C4-2B (cell line): ENCODE results near the gene GNG3.

Experiments used
- ZFX ChIP-seq: fragments of 450-650 bp; IDR thresholded peaks from 2 replicates; pipeline ENCODE4 v1.6.1; 2017
- TF ChIP-seq, protein P1 (sequence below): fragments of 450-650 bp; conservative IDR thresholded peaks from 2 replicates; pipeline ENCODE4 v1.5.1; 2017; ENCODE audit warnings: mild to moderate bottlenecking

- TF ChIP-seq, protein P1, sequence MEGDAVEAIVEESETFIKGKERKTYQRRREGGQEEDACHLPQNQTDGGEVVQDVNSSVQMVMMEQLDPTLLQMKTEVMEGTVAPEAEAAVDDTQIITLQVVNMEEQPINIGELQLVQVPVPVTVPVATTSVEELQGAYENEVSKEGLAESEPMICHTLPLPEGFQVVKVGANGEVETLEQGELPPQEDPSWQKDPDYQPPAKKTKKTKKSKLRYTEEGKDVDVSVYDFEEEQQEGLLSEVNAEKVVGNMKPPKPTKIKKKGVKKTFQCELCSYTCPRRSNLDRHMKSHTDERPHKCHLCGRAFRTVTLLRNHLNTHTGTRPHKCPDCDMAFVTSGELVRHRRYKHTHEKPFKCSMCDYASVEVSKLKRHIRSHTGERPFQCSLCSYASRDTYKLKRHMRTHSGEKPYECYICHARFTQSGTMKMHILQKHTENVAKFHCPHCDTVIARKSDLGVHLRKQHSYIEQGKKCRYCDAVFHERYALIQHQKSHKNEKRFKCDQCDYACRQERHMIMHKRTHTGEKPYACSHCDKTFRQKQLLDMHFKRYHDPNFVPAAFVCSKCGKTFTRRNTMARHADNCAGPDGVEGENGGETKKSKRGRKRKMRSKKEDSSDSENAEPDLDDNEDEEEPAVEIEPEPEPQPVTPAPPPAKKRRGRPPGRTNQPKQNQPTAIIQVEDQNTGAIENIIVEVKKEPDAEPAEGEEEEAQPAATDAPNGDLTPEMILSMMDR = no peak
- TF ChIP-seq ZFX = peak; percentile 98
Observed at GRCh38 chr11:62726915-62727164, 19.4 kb downstream of the GNG3 start.
